Measurements from ENCODE around the gene PIPOX. TPM values are rescaled to one million over a fixed set of nuclear protein-coding genes. Genes with fewer than 3 reads are reported as not detected.

The PIPOX gene
- total RNA-seq, 1 donor from 2014 or later, result 1.2 TPM

- no peak for DNase-seq (ENCODE audit: low read depth in 2 of 2)
These were observed 56.6 kb downstream of the PIPOX start for GRCh38 chr17:29099527-29099926.

- no peak for DNase-seq (ENCODE audit: low read depth in 2 of 2)
These were observed 57.4 kb downstream of the PIPOX start for GRCh38 chr17:29100296-29100695.

GRCh38 chr17:29102046-29102445, 59.1 kb downstream of the PIPOX start:
- DNase-seq (ENCODE audit: low read depth in 2 of 2), result no peak

- DNase-seq (ENCODE audit: low read depth in 2 of 2), result no peak
These were observed 59.8 kb downstream of the PIPOX start for GRCh38 chr17:29102741-29103181.

GRCh38 chr17:29103341-29103740, 60.4 kb downstream of the PIPOX start:
- DNase-seq (ENCODE audit: low read depth in 2 of 2), result no peak

Other genes starting within 250 kb of the PIPOX start
- 4.1 and 6.5 TPM in 2 replicates for gene FAM222B, start 200.4 kb upstream of the PIPOX start, total RNA-seq
- gene ERAL1, start 188.1 kb upstream of the PIPOX start, total RNA-seq, result 23.1 and 24.6 TPM in 2 replicates
- gene FLOT2, start 145.4 kb upstream of the PIPOX start, total RNA-seq, result 73.2 and 93.7 TPM in 2 replicates
- 6.3 and 14.5 TPM in 2 replicates for gene DHRS13, start 140.1 kb upstream of the PIPOX start, total RNA-seq
- 4.1 and 6.5 TPM in 2 replicates for gene PHF12, start 91.6 kb upstream of the PIPOX start, total RNA-seq
- gene SEZ6, start 37.1 kb upstream of the PIPOX start, total RNA-seq, result under 0.01 TPM in 1 of 2 replicates, not detected in the other
- 22.4 and 26.2 TPM in 2 replicates for gene MYO18A, start 137.3 kb downstream of the PIPOX start, total RNA-seq
- gene CRYBA1, start 203.7 kb downstream of the PIPOX start, total RNA-seq, result not detected in 2 replicates